ENCODE data around the gene SMIM35. TPM values are rescaled to one million over a fixed set of nuclear protein-coding genes. Genes with fewer than 3 reads are reported as not detected.

The SMIM35 gene
- total RNA-seq, 1 donor from 2014 or later = not detected

DNA sequence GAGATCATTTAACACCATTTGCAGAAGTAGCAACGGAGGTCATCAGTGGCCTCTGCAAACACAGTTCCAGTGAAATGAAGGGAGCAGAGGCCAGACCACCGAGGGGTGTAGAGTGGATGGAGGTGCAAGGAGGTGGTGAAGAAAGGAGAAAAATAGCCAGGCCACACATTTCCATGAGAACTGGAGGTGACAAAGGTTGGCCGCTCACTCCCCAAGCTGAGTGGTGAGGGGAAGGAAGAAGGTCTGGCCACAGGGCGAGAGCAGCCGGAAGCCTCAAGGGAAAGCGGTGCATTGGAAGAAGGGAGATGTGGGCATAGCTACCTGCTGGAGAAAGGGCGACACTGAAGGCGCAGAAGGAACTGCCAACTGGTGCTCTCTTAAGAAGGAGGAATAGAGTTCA is 30.0 kb downstream of the SMIM35 start:
- Mint-ChIP-seq H3K9me3 (ENCODE audit: unreplicated experiment) (peaks cover 6% of the 10 kb centered on the region), H3K27ac (ENCODE audit: unreplicated experiment) (no peak overlapping the region), H3K4me1 (ENCODE audit: low read depth, unreplicated experiment) (peaks cover 2% of the 10 kb centered on the region), H3K27me3 (ENCODE audit: unreplicated experiment) (peaks cover 10% of the 10 kb centered on the region), H3K36me3 (ENCODE audit: unreplicated experiment) (peaks cover 5% of the 10 kb centered on the region), H3K4me3 (ENCODE audit: unreplicated experiment) (no peak overlapping the region)
- TF ChIP-seq, protein P1, sequence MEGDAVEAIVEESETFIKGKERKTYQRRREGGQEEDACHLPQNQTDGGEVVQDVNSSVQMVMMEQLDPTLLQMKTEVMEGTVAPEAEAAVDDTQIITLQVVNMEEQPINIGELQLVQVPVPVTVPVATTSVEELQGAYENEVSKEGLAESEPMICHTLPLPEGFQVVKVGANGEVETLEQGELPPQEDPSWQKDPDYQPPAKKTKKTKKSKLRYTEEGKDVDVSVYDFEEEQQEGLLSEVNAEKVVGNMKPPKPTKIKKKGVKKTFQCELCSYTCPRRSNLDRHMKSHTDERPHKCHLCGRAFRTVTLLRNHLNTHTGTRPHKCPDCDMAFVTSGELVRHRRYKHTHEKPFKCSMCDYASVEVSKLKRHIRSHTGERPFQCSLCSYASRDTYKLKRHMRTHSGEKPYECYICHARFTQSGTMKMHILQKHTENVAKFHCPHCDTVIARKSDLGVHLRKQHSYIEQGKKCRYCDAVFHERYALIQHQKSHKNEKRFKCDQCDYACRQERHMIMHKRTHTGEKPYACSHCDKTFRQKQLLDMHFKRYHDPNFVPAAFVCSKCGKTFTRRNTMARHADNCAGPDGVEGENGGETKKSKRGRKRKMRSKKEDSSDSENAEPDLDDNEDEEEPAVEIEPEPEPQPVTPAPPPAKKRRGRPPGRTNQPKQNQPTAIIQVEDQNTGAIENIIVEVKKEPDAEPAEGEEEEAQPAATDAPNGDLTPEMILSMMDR (IDR thresholded peaks at IDR 0.05; ENCODE audit: partially characterized antibody, unreplicated experiment) = no peak
- no peak for DNase-seq

DNA sequence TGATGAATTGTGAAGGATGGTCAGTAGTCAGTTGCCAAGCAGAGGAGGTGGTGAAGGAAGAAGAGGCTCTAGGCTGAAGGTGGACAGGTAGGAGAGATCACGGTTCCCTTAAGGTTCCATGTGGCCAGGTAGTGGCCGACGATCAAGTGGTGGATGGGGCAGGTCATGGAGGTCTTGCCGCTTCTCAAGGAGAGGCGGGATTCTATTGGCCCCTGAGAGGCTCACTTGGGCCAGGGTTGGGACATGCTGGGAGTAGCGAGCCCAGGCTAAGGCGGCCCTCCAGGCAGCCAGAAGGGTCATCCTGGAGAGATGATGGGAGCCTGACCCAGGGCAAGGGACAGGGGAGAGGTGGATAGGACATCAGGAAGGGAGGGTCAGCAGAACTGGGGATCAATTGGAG is 30.8 kb downstream of the SMIM35 start:
- Mint-ChIP-seq H3K4me1 (ENCODE audit: low read depth, unreplicated experiment) (peaks cover 1% of the 10 kb centered on the region), H3K4me3 (ENCODE audit: unreplicated experiment) (no peak overlapping the region), H3K36me3 (ENCODE audit: unreplicated experiment) (peaks cover 5% of the 10 kb centered on the region), H3K27me3 (ENCODE audit: unreplicated experiment) (peaks cover 10% of the 10 kb centered on the region), H3K9me3 (ENCODE audit: unreplicated experiment) (peaks cover 6% of the 10 kb centered on the region), H3K27ac (ENCODE audit: unreplicated experiment) (no peak overlapping the region)
- DNase-seq = no peak
- TF ChIP-seq, protein P1 (IDR thresholded peaks at IDR 0.05; ENCODE audit: partially characterized antibody, unreplicated experiment) = no peak

DNA sequence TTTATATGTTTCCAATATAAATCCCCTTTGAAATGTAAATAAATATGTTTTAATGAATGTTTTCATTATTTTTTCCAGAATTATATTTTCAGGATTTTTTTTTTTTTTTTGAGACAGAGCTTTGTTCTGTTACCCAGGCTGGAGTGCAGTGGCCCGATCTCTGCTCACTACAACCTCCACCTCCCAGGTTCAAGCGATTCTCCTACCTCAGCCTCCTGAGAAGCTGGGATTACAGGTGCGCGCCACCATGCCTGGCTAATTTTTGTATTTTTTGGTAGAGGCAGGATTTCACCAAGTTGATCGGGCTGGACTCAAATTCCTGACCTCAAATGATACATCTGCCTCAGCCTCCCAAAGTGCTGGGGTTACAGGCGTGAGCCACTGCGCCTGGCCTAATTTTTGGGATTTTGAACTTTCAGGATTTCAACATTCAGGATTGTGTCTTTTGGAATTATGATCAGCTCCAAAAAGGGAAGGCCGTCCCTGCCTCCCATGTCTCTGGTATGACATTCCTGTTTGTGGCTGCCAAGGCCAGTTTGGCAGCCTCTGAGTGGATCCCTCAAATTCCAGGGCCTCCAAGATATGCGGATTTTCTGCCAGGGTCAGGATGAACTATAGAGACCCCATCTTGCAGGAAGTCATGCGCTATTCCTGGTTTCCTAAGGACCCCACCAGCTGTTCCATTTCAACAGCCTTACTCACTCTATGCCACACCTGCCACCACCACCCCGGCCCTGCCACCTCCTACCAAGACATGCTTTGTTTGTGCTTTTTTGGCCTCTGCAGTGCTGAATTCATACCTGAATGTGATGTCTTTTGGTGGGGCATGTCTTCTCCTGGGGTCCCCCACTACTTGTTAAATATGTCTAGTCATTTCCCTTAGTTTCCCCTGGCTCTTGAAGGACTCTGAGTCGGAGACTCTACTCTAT is 31.8 kb downstream of the SMIM35 start:
- Mint-ChIP-seq H3K4me1 (ENCODE audit: low read depth, unreplicated experiment) (no peaks in the 10 kb centered on the region), H3K4me3 (ENCODE audit: unreplicated experiment) (no peak overlapping the region), H3K27me3 (ENCODE audit: unreplicated experiment) (peaks cover 10% of the 10 kb centered on the region), H3K27ac (ENCODE audit: unreplicated experiment) (no peak overlapping the region), H3K9me3 (ENCODE audit: unreplicated experiment) (peaks cover 6% of the 10 kb centered on the region), H3K36me3 (ENCODE audit: unreplicated experiment) (peaks cover 5% of the 10 kb centered on the region)
- TF ChIP-seq, protein P1 (IDR thresholded peaks at IDR 0.05; ENCODE audit: partially characterized antibody, unreplicated experiment) = no peak
- DNase-seq = no peak

DNA sequence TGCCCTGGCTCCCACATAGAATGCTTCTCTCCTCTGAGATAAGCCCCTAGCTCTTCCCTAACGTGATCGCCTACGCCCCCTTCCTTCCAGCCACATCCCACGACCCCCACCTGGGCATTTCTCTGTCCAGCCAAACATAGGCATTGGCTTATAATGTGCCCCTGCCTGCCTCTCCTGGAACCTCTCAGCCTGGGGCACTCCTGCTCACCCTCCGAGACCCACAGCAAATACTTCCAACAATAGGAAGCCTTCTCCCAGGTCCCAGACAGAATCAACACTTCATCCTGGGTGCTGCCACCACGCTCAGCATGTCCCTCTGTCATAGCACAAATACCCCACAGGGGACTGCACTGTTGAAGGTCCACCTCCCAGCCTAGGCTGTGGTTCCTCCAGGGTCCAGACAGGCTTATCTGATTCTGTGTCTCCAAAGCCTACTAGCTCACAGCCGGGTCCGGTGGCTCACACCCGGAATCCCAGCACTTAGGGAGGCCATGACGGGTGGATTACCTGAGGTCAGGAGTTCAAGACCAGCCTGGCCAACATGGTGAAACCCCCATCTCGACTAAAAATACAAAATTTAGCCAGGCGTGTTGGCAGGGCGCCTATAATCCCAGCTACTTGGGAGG is 34.1 kb downstream of the SMIM35 start:
- no peak for DNase-seq
- H3K36me3 Mint-ChIP-seq (ENCODE audit: unreplicated experiment) = peaks cover 5% of the 10 kb centered on the region
- peaks cover 6% of the 10 kb centered on the region for H3K9me3 Mint-ChIP-seq (ENCODE audit: unreplicated experiment)
- no peak overlapping the region for H3K4me3 Mint-ChIP-seq (ENCODE audit: unreplicated experiment)
- peaks cover 8% of the 10 kb centered on the region for H3K27me3 Mint-ChIP-seq (ENCODE audit: unreplicated experiment)
- TF ChIP-seq, protein P1 (IDR thresholded peaks at IDR 0.05; ENCODE audit: partially characterized antibody, unreplicated experiment) = no peak
- H3K4me1 Mint-ChIP-seq (ENCODE audit: low read depth, unreplicated experiment) = no peaks in the 10 kb centered on the region
- H3K27ac Mint-ChIP-seq (ENCODE audit: unreplicated experiment) = no peak overlapping the region

Measured in glutamatergic neuron (in vitro differentiated cells).